GM18519 (cell line): ENCODE data around the gene CEP350.

Source experiments
- ATAC-seq: cut with Tn5 transposase; IDR thresholded peaks from one replicate; pipeline ENCODE4 v1.9.1; 2021; ENCODE audit warnings: mild to moderate bottlenecking, moderate library complexity; ENCODE audit not compliant: unreplicated experiment, low FRiP score

Gene CEP350

GRCh38 chr1:180153032-180153431, 198.4 kb downstream of the CEP350 start:
- ATAC-seq = no peak

- ATAC-seq = no peak
Observed at GRCh38 chr1:180154003-180154324, 199.4 kb downstream of the CEP350 start.

- ATAC-seq = peak; percentile 77
Observed at GRCh38 chr1:180154325-180155181, 199.9 kb downstream of the CEP350 start, which contains the start of gene QSOX1. Gene QSOX1, plus strand, starts transcription at chr1:180154869. Its CDS starts 39 bp downstream, at chr1:180154908.

GRCh38 chr1:180155182-180155682, 200.6 kb downstream of the CEP350 start:
- no peak for ATAC-seq

GRCh38 chr1:180156201-180156600, 201.6 kb downstream of the CEP350 start:
- no peak for ATAC-seq

GRCh38 chr1:180156631-180157091, 202.1 kb downstream of the CEP350 start:
- no peak for ATAC-seq

GRCh38 chr1:180157108-180157507, 202.5 kb downstream of the CEP350 start:
- no peak for ATAC-seq

GRCh38 chr1:180157576-180158057, 203.0 kb downstream of the CEP350 start:
- ATAC-seq = no peak

GRCh38 chr1:180158149-180159147, 203.8 kb downstream of the CEP350 start:
- ATAC-seq = no peak

- no peak for ATAC-seq
Observed at GRCh38 chr1:180160357-180160756, 205.7 kb downstream of the CEP350 start.

- no peak for ATAC-seq
Observed at GRCh38 chr1:180163041-180163440, 208.4 kb downstream of the CEP350 start.
